HG03196 (cell line): ENCODE measurements around the gene EML6.

Source experiments
- ATAC-seq: cut with Tn5 transposase; IDR thresholded peaks from one replicate; pipeline ENCODE4 v1.9.1; 2021; ENCODE audit not compliant: unreplicated experiment

EML6 gene

GRCh38 chr2:54750040-54750439, 26.6 kb downstream of the EML6 start:
- no peak for ATAC-seq

DNA sequence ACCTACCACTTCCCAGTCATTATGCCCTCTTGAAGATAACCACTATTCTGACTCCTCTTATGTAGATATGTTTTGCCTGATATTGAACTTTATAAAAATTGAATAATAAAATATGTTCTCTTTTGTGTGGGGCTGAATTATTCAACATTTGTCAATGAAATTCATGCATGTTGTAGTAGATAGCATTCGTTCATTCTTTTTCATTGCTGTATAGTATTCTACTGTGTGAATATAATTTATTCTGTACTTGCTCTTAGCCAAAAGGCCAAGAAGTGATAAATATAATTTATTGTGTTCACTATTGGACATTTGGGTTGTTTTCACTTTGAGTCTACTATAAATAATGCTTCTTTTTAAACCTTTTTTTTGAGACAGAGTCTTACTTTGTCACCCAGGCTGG, 29.0 kb downstream of the EML6 start:
- ATAC-seq = no peak

- peak; percentile 63 for ATAC-seq
These were observed 32.3 kb downstream of the EML6 start for GRCh38 chr2:54755641-54756326.

- no peak for ATAC-seq
These were observed 34.0 kb downstream of the EML6 start for GRCh38 chr2:54757500-54757899.

DNA sequence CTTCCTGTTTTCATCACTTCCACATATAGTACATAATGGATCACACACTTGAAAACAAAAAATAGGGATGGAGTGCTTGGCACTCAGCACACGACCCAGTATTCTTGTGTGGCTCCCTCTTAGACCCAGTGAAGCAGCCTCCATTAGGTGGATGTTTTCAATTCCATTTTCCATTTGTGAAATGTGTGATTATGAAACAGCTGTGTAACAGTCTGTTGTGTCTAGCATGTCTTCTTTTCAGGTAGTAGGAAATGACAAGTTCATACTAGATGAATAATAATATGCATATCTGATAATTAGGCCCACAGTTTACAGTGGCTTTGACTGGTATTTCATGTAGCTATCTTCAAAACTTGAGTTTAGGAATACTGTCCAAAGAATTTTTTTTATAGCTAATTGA, 35.5 kb downstream of the EML6 start:
- no peak for ATAC-seq

DNA sequence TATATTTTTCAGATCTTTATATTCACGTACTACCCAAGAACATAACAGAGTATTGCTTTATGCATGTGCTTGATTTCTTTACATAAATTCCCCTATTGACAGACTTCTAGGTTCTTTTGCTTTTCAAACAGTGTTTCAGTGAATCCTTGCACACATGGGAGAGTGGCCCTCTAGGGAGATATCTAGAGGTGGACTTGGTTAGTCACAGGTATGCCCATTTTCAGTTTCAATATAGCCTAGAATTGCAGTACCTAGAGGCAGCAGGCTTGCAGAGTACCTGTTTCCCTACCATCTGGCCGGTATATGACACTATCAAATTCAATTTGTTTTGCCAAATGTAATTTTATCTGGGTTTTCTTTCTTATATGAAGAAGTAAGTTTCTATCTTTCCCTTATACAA, 36.8 kb downstream of the EML6 start:
- ATAC-seq = no peak

DNA sequence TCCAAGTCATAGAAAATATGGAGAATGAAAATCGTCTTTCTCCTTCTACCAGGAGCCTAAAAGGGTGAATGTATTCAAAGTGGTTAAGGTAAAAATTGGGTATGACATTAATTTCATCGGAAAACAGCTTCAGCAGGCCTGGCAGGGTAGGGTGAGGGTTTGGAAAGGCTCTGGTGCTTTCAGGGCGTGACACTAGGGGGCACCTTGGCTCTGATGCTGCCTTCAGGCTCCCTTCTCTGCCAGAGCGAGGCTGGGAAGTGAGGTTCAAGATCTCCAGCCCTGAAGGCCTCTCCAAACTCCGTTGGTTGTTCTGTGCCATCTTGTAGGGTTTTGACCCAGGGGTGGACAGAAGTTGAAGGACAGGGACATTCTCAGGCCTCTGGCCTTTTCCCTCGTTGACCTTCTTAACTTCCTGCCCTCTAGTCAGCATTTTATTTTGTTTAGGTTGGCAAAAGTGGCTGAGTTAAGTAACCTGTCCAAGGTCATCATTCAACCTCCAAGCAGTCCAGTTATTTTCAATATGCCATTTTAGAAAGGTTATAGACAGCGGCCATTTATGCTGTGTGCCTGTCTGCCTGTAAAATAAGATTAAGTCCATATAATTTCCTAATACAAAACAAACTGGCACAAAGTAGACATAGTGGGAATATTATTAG, 40.3 kb downstream of the EML6 start:
- ATAC-seq = no peak

DNA sequence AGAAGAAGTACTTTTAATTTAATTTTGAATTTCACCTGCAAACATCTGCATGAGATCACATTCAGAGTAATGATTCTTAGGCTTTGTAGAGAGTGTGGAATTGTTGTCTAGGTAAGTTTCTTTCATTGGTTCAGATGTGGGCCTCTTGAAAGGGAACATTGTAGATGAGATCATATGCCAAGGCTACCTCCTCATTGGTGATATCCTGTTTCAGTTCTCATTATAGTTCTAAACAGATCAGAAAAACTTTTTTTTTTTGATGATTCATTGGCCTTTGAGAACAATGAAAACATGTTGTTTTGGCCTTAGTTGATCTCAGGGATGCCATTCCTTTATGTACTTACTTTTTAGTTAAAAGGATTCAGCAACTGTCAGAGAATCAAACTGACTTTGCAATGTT, 44.5 kb downstream of the EML6 start:
- no peak for ATAC-seq

DNA sequence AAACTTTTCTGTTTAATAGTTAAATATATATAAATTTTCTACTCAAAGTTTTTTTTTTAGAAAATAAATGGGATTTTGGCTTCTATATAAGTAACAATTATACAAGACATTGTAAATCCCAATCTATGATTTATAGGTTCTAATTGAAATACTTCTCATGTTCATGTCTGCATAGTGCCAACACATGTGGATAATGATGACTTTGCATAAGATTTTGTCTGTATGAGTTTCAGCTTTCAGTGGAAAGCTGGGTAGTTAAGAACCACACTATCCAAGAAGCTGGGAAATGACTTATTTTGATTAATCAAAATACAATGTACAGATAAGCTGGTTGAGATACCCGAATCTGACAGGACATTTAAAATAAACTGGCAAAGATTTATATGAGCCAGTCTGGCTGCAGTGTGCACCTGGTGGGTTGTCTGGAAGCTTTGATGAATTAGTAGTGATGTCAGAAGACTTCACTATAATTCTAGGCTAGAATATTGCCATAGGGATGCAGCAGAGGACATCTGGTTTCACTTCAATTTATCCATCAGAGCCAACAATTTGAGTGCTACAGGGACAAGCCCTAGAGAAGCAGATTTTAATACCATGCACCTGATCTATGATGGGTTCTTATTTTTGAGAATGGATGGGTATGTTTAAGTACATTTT, 45.4 kb downstream of the EML6 start:
- ATAC-seq = no peak

DNA sequence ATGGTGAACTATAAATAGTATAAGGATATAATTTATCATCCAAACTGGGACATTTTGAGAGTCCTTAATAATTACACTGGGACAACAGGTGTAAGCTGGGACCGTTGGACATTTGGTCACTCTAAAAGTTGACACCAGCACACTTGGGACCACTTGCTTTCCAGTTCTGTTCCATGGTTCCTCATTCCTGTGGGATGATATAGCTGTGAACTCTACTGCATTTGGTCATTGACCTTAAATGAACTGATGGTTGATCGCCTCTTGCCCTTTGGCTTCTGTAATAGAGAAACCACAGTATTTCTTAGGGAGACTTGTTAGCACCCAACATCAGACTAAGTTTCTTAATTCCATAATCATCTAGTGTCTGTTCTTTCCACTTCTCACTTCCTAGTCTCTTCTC, 46.7 kb downstream of the EML6 start:
- ATAC-seq = no peak

GRCh38 chr2:54770676-54771075, 47.2 kb downstream of the EML6 start:
- ATAC-seq = no peak

- ATAC-seq = no peak
These were observed 47.9 kb downstream of the EML6 start for GRCh38 chr2:54771166-54771885.

DNA sequence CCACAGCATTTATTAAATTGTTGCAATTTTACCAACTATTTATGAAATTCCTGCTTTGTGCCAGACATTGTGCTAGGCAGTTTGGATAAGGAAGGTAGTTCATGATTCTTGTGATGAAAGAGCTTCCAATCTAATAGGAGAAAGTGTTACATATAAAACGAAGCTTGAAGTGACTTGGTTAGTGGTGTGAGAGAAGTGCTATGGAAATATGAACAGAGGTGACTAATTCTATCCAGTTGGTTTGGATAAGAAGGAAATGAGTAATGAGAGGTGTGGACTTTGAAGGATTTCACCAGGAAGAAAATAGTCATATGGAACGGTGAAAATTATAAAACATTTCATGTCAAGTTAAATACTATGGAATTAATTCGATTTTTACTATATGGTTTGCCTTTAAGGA, 48.6 kb downstream of the EML6 start:
- no peak for ATAC-seq

DNA sequence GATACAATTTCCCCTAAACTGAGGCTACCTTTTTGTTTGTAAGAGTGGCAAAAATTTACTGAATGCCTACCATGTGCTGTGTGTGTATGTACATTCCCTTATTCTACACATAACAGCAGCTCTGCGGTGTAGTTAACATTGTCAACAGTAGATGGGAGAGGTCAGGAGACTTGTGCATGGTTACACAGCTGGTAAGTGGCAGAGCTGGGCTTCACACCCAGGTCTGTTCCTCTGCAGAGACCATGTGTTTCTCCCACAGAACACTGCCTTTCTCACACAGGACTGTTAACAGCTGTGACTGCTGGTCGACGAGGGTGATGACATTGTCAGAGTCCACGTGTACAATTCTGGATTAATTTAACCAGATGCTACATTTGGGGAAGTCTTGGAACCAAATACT, 49.1 kb downstream of the EML6 start:
- ATAC-seq = no peak

- no peak for ATAC-seq
These were observed 49.8 kb downstream of the EML6 start for GRCh38 chr2:54773233-54773632.

DNA sequence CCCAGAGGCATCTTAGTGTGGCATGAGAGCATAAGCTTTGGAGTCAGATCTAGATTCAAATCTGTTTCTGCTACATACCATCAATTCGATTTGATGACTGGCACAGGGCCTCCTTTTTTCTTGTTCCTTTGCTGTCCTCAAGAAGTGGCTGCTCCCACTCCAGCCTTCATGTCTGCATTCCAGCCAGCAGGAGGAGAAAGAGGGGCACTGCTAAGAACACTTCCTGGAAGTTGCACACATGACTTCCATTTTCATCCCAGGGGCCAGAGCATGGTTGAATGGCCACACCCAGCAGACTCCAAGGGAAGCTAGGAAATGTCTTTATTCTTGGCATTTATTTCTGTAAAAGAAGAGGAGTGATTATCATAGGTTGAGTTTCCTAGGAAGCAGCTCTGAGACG, 50.4 kb downstream of the EML6 start:
- no peak for ATAC-seq

DNA sequence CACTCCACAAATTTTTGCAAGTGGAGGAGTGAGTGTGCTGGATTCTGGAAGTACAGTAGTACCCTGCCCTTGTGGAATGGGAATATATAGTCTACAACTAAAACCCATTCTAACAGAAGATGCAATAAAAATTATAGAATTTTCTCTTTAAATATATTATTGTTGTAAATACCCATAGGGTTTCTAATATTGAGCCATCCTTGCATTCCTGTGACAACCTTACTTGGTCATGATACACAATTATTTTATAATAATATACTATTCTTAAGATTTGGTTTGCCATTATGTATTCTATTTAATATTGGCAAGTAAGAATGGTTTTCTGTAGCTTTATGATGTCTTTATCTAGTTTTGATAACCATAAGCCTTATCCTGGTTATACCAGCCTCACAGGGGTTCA, 52.2 kb downstream of the EML6 start:
- ATAC-seq = no peak

GRCh38 chr2:54776494-54776893, 53.0 kb downstream of the EML6 start:
- ATAC-seq = no peak

- ATAC-seq = no peak
These were observed 59.9 kb downstream of the EML6 start for GRCh38 chr2:54783349-54783748.

GRCh38 chr2:54787270-54787669, 63.8 kb downstream of the EML6 start:
- no peak for ATAC-seq

- no peak for ATAC-seq
These were observed 64.4 kb downstream of the EML6 start for GRCh38 chr2:54787755-54788366.
